Measurements from ENCODE around the gene SLC15A1.

SLC15A1 gene

GRCh38 chr13:98749501-98749900 is 3.0 kb downstream of the SLC15A1 start:
- no peak overlapping the region for H3K4me2 ChIP-seq (ENCODE audit: low read length)

GRCh38 chr13:98746968-98747367 is 5.5 kb downstream of the SLC15A1 start:
- Histone ChIP-seq H3K9ac (ENCODE audit: low read length) (no peak overlapping the region), H3K27ac (ENCODE audit: low read depth, low read length) (no peak overlapping the region)

More at GRCh38 chr13:98749501-98749900, 3.0 kb downstream of the SLC15A1 start:
- Histone ChIP-seq H3K79me1 (ENCODE audit: low read length) (no peaks in the 10 kb centered on the region), H3K14ac (ENCODE audit: low read length) (no peak overlapping the region), H3K18ac (ENCODE audit: low read length) (no peak overlapping the region), H3K4ac (ENCODE audit: low read depth, low read length) (no peak overlapping the region), H3K23ac (ENCODE audit: low read length) (no peak overlapping the region), H3K9me3 (ENCODE audit: insufficient read depth, low read depth, low read length) (peaks cover 2% of the 10 kb centered on the region), H3K27ac (ENCODE audit: low read depth, low read length) (no peak overlapping the region), H3K4me1 (ENCODE audit: control insufficient read depth in 1 of 2, insufficient read depth in 2 of 2, low read length in 2 of 2) (peaks cover 8 to 14% of the 10 kb centered on the region in 2 experiments), H3K4me3 (ENCODE audit: low read depth, low read length) (no peak overlapping the region), H3K9ac (ENCODE audit: low read length) (no peak overlapping the region), H3K79me2 (ENCODE audit: control insufficient read depth, insufficient read depth, low read length, poor library complexity) (peaks cover 1% of the 10 kb centered on the region), H4K12ac (ENCODE audit: low read depth, low read length) (no peak overlapping the region), H4K8ac (ENCODE audit: low read depth, low read length) (no peak overlapping the region), H4K91ac (ENCODE audit: low read depth, low read length) (no peak overlapping the region), H2AFZ (ENCODE audit: insufficient read depth, low read length, poor library complexity) (no peak overlapping the region), H2AK5ac (ENCODE audit: low read length) (no peak overlapping the region), H2BK12ac (ENCODE audit: low read length) (no peak overlapping the region), H2BK5ac (ENCODE audit: low read depth, low read length, poor library complexity) (no peak overlapping the region), H3K27me3 (ENCODE audit: insufficient read depth, low read length) (peaks cover 3% of the 10 kb centered on the region), H3K36me3 (ENCODE audit: control insufficient read depth in 1 of 2, insufficient read depth in 2 of 2, low read length in 2 of 2) (no peaks in the 10 kb centered on the region), H2BK120ac (ENCODE audit: insufficient read depth, low read length, poor library complexity) (no peak overlapping the region)
- no peak for DNase-seq
- WGBS (ENCODE audit: extremely low coverage, insufficient coverage, insufficient read length): no CpG with 5 or more reads among the region's 3 CpGs

GRCh38 chr13:98743377-98743776 is 9.1 kb downstream of the SLC15A1 start:
- no peak overlapping the region for H3K23ac ChIP-seq (ENCODE audit: low read length)
- H3K79me1 ChIP-seq (ENCODE audit: low read length): no peaks in the 10 kb centered on the region
- H3K79me2 ChIP-seq (ENCODE audit: control insufficient read depth, insufficient read depth, low read length, poor library complexity): no peaks in the 10 kb centered on the region
- H3K9me3 ChIP-seq (ENCODE audit: insufficient read depth, low read depth, low read length): peaks cover 9% of the 10 kb centered on the region
- H4K8ac ChIP-seq (ENCODE audit: low read depth, low read length): no peak overlapping the region
- H3K9ac ChIP-seq (ENCODE audit: low read length): no peak overlapping the region
- no peak overlapping the region for H4K91ac ChIP-seq (ENCODE audit: low read depth, low read length)
- no peak overlapping the region for H3K27ac ChIP-seq (ENCODE audit: low read depth, low read length)
- no CpG with 5 or more reads among the region's 2 CpGs for WGBS (ENCODE audit: extremely low coverage, insufficient coverage, insufficient read length)
- no peak overlapping the region for H2BK12ac ChIP-seq (ENCODE audit: low read length)
- H2BK5ac ChIP-seq (ENCODE audit: low read depth, low read length, poor library complexity): no peak overlapping the region
- no peak overlapping the region for H3K4me3 ChIP-seq (ENCODE audit: low read depth, low read length)
- no peak overlapping the region for H3K18ac ChIP-seq (ENCODE audit: low read length)
- H3K4me1 ChIP-seq (ENCODE audit: control insufficient read depth in 1 of 2, insufficient read depth in 2 of 2, low read length in 2 of 2): no peaks in the 10 kb centered on the region
- H3K36me3 ChIP-seq (ENCODE audit: control insufficient read depth in 1 of 2, insufficient read depth in 2 of 2, low read length in 2 of 2): no peaks in the 10 kb centered on the region
- no peak overlapping the region for H3K4me2 ChIP-seq (ENCODE audit: low read length)
- no peaks in the 10 kb centered on the region for H3K27me3 ChIP-seq (ENCODE audit: insufficient read depth, low read length)
- no peak for DNase-seq
- no peak overlapping the region for H4K12ac ChIP-seq (ENCODE audit: low read depth, low read length)
- no peak overlapping the region for H3K4ac ChIP-seq (ENCODE audit: low read depth, low read length)
- no peak overlapping the region for H2AFZ ChIP-seq (ENCODE audit: insufficient read depth, low read length, poor library complexity)
- no peak overlapping the region for H2AK5ac ChIP-seq (ENCODE audit: low read length)
- H2BK120ac ChIP-seq (ENCODE audit: insufficient read depth, low read length, poor library complexity): no peak overlapping the region
- H3K14ac ChIP-seq (ENCODE audit: low read length): no peak overlapping the region

More at GRCh38 chr13:98746968-98747367, 5.5 kb downstream of the SLC15A1 start:
- H3K4me1 ChIP-seq (ENCODE audit: control insufficient read depth in 1 of 2, insufficient read depth in 2 of 2, low read length in 2 of 2): peaks cover 6% of the 10 kb centered on the region in 2 experiments
- DNase-seq: peak; percentile 84 to 85
- no peak overlapping the region for H2AK5ac ChIP-seq (ENCODE audit: low read length)
- H3K79me2 ChIP-seq (ENCODE audit: control insufficient read depth, insufficient read depth, low read length, poor library complexity): no peaks in the 10 kb centered on the region
- peaks cover 2% of the 10 kb centered on the region for H3K9me3 ChIP-seq (ENCODE audit: insufficient read depth, low read depth, low read length)
- no peak overlapping the region for H3K4ac ChIP-seq (ENCODE audit: low read depth, low read length)
- no peak overlapping the region for H3K14ac ChIP-seq (ENCODE audit: low read length)
- no peak overlapping the region for H3K4me2 ChIP-seq (ENCODE audit: low read length)
- H4K12ac ChIP-seq (ENCODE audit: low read depth, low read length): no peak overlapping the region
- no peak overlapping the region for H2AFZ ChIP-seq (ENCODE audit: insufficient read depth, low read length, poor library complexity)
- no peaks in the 10 kb centered on the region for H3K36me3 ChIP-seq (ENCODE audit: control insufficient read depth in 1 of 2, insufficient read depth in 2 of 2, low read length in 2 of 2)
- H4K91ac ChIP-seq (ENCODE audit: low read depth, low read length): no peak overlapping the region
- H3K79me1 ChIP-seq (ENCODE audit: low read length): no peaks in the 10 kb centered on the region
- H3K27me3 ChIP-seq (ENCODE audit: insufficient read depth, low read length): peaks cover under 1% of the 10 kb centered on the region
- H2BK120ac ChIP-seq (ENCODE audit: insufficient read depth, low read length, poor library complexity): no peak overlapping the region
- no peak overlapping the region for H4K8ac ChIP-seq (ENCODE audit: low read depth, low read length)
- H2BK12ac ChIP-seq (ENCODE audit: low read length): peak overlapping the region; percentile 27
- no peak overlapping the region for H3K4me3 ChIP-seq (ENCODE audit: low read depth, low read length)
- H2BK5ac ChIP-seq (ENCODE audit: low read depth, low read length, poor library complexity): no peak overlapping the region
- H3K18ac ChIP-seq (ENCODE audit: low read length): no peak overlapping the region
- no peak overlapping the region for H3K23ac ChIP-seq (ENCODE audit: low read length)
- WGBS (ENCODE audit: extremely low coverage, insufficient coverage, insufficient read length): no CpG with 5 or more reads among the region's 8 CpGs

DNA sequence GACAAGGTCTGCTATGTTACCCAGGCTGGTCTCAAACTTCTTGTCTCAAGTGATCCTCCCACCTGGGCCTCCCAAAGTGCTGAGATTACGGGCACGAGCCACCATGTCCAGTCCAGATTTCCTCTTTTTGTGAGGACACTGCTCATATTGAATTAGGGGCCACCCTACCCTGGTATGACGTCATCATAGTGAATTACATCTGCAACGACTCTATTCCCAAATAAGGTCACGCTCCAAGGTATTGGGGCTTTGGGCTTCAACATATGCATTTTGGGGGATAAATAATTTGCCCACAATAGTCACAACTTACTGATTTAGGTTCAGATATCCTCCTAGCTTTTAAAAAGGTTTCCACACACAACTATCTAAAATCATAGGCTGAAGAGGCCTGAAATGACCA is 9.5 kb downstream of the SLC15A1 start:
- no CpG with 5 or more reads among the region's 5 CpGs for WGBS (ENCODE audit: extremely low coverage, insufficient coverage, insufficient read length)

More for the DNA sequence above, 9.5 kb downstream of the SLC15A1 start:
- peaks cover 10% of the 10 kb centered on the region for H3K9me3 ChIP-seq (ENCODE audit: insufficient read depth, low read depth, low read length)
- H4K8ac ChIP-seq (ENCODE audit: low read depth, low read length): no peak overlapping the region
- H3K4ac ChIP-seq (ENCODE audit: low read depth, low read length): no peak overlapping the region
- no peaks in the 10 kb centered on the region for H3K27me3 ChIP-seq (ENCODE audit: insufficient read depth, low read length)
- H3K79me1 ChIP-seq (ENCODE audit: low read length): no peaks in the 10 kb centered on the region
- no peak overlapping the region for H3K14ac ChIP-seq (ENCODE audit: low read length)
- no peak overlapping the region for H3K4me2 ChIP-seq (ENCODE audit: low read length)
- no peak overlapping the region for H3K23ac ChIP-seq (ENCODE audit: low read length)
- no peak overlapping the region for H3K9ac ChIP-seq (ENCODE audit: low read length)
- H3K18ac ChIP-seq (ENCODE audit: low read length): no peak overlapping the region
- no peak overlapping the region for H2AK5ac ChIP-seq (ENCODE audit: low read length)
- H2BK120ac ChIP-seq (ENCODE audit: insufficient read depth, low read length, poor library complexity): no peak overlapping the region
- no peak overlapping the region for H3K4me3 ChIP-seq (ENCODE audit: low read depth, low read length)
- H4K12ac ChIP-seq (ENCODE audit: low read depth, low read length): no peak overlapping the region
- no peak overlapping the region for H2AFZ ChIP-seq (ENCODE audit: insufficient read depth, low read length, poor library complexity)
- no peak overlapping the region for H3K27ac ChIP-seq (ENCODE audit: low read depth, low read length)
- no peak for DNase-seq
- no peaks in the 10 kb centered on the region for H3K4me1 ChIP-seq (ENCODE audit: control insufficient read depth in 1 of 2, insufficient read depth in 2 of 2, low read length in 2 of 2)
- H3K79me2 ChIP-seq (ENCODE audit: control insufficient read depth, insufficient read depth, low read length, poor library complexity): no peaks in the 10 kb centered on the region
- no peak overlapping the region for H2BK5ac ChIP-seq (ENCODE audit: low read depth, low read length, poor library complexity)
- no peaks in the 10 kb centered on the region for H3K36me3 ChIP-seq (ENCODE audit: control insufficient read depth in 1 of 2, insufficient read depth in 2 of 2, low read length in 2 of 2)
- H2BK12ac ChIP-seq (ENCODE audit: low read length): no peak overlapping the region
- H4K91ac ChIP-seq (ENCODE audit: low read depth, low read length): no peak overlapping the region

Measured in trophoblast cell (in vitro differentiated cells and primary cell).